ENCODE measurements around the gene CYP11A1.

The CYP11A1 gene

DNA sequence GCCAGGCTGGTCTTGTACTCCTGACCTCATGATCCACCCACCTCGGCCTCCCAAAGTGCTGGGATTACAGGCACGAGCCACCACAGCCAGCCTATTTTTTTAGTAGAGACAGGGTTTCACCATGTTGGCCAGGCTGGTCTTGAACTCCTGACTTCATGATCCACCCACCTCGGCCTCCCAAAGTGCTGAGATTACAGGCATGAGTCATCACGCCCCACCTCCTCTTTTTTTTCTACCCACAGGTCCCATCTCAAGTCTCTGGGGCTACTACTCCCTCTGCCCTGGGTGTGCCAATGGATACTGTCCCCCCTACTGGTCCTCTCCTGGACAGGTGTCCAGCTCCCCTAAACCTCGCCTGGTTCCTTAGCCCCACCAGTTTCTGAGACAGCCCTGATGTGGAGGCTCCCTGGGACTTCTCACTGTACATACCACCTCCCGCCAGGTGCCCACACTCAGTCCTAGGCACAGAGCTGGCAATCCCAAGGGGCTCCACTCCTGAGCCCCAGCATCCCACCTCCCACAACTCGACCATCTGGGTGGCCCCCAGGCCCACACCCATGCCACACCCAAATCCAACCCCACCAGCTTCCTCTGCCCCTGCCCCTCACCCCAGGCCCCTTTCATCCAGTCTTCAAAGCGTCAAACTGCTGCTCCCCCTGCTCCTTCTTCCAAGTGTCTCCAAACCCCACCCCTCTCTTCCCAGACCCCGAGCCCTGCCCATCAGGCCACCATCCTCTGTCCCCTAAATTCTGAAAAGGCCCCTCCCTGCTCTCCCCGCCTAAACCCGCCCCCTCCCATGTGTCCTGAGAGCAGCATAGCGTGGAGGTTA is 13.1 kb upstream of the CYP11A1 start:
- no peaks in the 10 kb centered on the region for H3K36me3 ChIP-seq (ENCODE audit: control insufficient read depth, insufficient read depth, low read length)
- H3K4me3 ChIP-seq (ENCODE audit: low read depth, low read length): no peak overlapping the region
- peaks cover 4% of the 10 kb centered on the region for H3K4me1 ChIP-seq
- no peak overlapping the region for H3K9ac ChIP-seq
- TF ChIP-seq, protein P1, sequence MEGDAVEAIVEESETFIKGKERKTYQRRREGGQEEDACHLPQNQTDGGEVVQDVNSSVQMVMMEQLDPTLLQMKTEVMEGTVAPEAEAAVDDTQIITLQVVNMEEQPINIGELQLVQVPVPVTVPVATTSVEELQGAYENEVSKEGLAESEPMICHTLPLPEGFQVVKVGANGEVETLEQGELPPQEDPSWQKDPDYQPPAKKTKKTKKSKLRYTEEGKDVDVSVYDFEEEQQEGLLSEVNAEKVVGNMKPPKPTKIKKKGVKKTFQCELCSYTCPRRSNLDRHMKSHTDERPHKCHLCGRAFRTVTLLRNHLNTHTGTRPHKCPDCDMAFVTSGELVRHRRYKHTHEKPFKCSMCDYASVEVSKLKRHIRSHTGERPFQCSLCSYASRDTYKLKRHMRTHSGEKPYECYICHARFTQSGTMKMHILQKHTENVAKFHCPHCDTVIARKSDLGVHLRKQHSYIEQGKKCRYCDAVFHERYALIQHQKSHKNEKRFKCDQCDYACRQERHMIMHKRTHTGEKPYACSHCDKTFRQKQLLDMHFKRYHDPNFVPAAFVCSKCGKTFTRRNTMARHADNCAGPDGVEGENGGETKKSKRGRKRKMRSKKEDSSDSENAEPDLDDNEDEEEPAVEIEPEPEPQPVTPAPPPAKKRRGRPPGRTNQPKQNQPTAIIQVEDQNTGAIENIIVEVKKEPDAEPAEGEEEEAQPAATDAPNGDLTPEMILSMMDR (IDR thresholded peaks at IDR 0.05): no peak
- H3K4me2 ChIP-seq (ENCODE audit: low read length): no peak overlapping the region
- no peaks in the 10 kb centered on the region for H3K27me3 ChIP-seq (ENCODE audit: control insufficient read depth, insufficient read depth, low read length)
- no peaks in the 10 kb centered on the region for H3K9me3 ChIP-seq (ENCODE audit: control insufficient read depth, low read length)
- H3K79me2 ChIP-seq: no peaks in the 10 kb centered on the region
- H3K27ac ChIP-seq: no peak overlapping the region
- H2AFZ ChIP-seq: no peak overlapping the region

GRCh38 chr15:74378848-74379247 is 11.4 kb upstream of the CYP11A1 start:
- H2AFZ ChIP-seq: no peak overlapping the region
- H3K4me1 ChIP-seq: no peaks in the 10 kb centered on the region
- TF ChIP-seq, protein P1 (IDR thresholded peaks at IDR 0.05): no peak

GRCh38 chr15:74377831-74378766 is 10.7 kb upstream of the CYP11A1 start:
- H3K36me3 ChIP-seq (ENCODE audit: control insufficient read depth, insufficient read depth, low read length): no peaks in the 10 kb centered on the region
- H3K27ac ChIP-seq: no peak overlapping the region
- H3K4me1 ChIP-seq: no peaks in the 10 kb centered on the region
- H2AFZ ChIP-seq: no peak overlapping the region
- TF ChIP-seq, protein P1 (IDR thresholded peaks at IDR 0.05): no peak
- H3K27me3 ChIP-seq (ENCODE audit: control insufficient read depth, insufficient read depth, low read length): no peaks in the 10 kb centered on the region
- no peaks in the 10 kb centered on the region for H3K79me2 ChIP-seq
- no peak overlapping the region for H3K4me2 ChIP-seq (ENCODE audit: low read length)
- H3K9ac ChIP-seq: no peak overlapping the region
- no peak overlapping the region for H3K4me3 ChIP-seq (ENCODE audit: low read depth, low read length)
- no peaks in the 10 kb centered on the region for H3K9me3 ChIP-seq (ENCODE audit: control insufficient read depth, low read length)

More at GRCh38 chr15:74378848-74379247, 11.4 kb upstream of the CYP11A1 start:
- no peak overlapping the region for H3K4me2 ChIP-seq (ENCODE audit: low read length)
- H3K27ac ChIP-seq: no peak overlapping the region
- H3K9me3 ChIP-seq (ENCODE audit: control insufficient read depth, low read length): no peaks in the 10 kb centered on the region
- no peak overlapping the region for H3K4me3 ChIP-seq (ENCODE audit: low read depth, low read length)
- no peaks in the 10 kb centered on the region for H3K79me2 ChIP-seq
- no peak overlapping the region for H3K9ac ChIP-seq
- no peaks in the 10 kb centered on the region for H3K27me3 ChIP-seq (ENCODE audit: control insufficient read depth, insufficient read depth, low read length)
- no peaks in the 10 kb centered on the region for H3K36me3 ChIP-seq (ENCODE audit: control insufficient read depth, insufficient read depth, low read length)

GRCh38 chr15:74376825-74377581 is 9.6 kb upstream of the CYP11A1 start:
- Histone ChIP-seq H2AFZ (no peak overlapping the region), H3K4me3 (ENCODE audit: low read depth, low read length) (no peak overlapping the region), H3K9me3 (ENCODE audit: control insufficient read depth, low read length) (no peaks in the 10 kb centered on the region), H3K27ac (no peak overlapping the region), H3K36me3 (ENCODE audit: control insufficient read depth, insufficient read depth, low read length) (no peaks in the 10 kb centered on the region), H3K4me2 (ENCODE audit: low read length) (no peak overlapping the region), H3K9ac (no peak overlapping the region), H3K27me3 (ENCODE audit: control insufficient read depth, insufficient read depth, low read length) (no peaks in the 10 kb centered on the region), H3K4me1 (no peaks in the 10 kb centered on the region), H3K79me2 (no peaks in the 10 kb centered on the region)
- TF ChIP-seq, protein P1 (IDR thresholded peaks at IDR 0.05): no peak
